ENCODE data around the gene LLGL2.

- no peak for TF ChIP-seq POLR2A (IDR thresholded peaks at IDR 0.05; ENCODE audit: extremely low read depth, insufficient read length)
- no peak for TF ChIP-seq CTCF (IDR thresholded peaks at IDR 0.05; ENCODE audit: low read depth, low read length)
- TF ChIP-seq MAX (IDR thresholded peaks at IDR 0.05; ENCODE audit: low read depth, low read length): peak; percentile 92
Measured at GRCh38 chr17:75571197-75571884, 45.8 kb downstream of the LLGL2 start.

All from NB4 (cell line).